SK-N-SH (cell line): ENCODE results near the gene RNMT. TPM values are rescaled to one million over a fixed set of nuclear protein-coding genes. Genes with fewer than 3 reads are reported as not detected.

ENCODE experiments used
- CTCF ChIA-PET: fragments of 300-600, 350-600 bp; formaldehyde crosslinking; extraction: SDS; loops from one replicate; lab custom pipeline; 2021; lab: Yijun Ruan, JAX
- POLR2A ChIA-PET: fragments of 350-600 bp; sonication (Branson Sonifier 250); formaldehyde crosslinking; extraction: SDS; loops from one replicate; lab custom pipeline; 2020; ENCODE audit warnings: antibody characterized with exemption, inconsistent platforms; lab: Yijun Ruan, JAX
- DNase-seq: peaks from one replicate; pipeline ENCODE4 v3.0.0; 2012
- H2AFZ ChIP-seq: fragments of 200-600 bp; sonication (generic); 2 replicates; pipeline ENCODE4 v1.8.1; 2016; ENCODE audit warnings: antibody characterized with exemption, mild to moderate bottlenecking, low read depth
- H3F3A ChIP-seq: fragments of 200-600 bp; sonication (generic); replicated peaks from 2 replicates; pipeline ENCODE3; 2016; ENCODE audit warnings: antibody characterized with exemption, mild to moderate bottlenecking; ENCODE audit not compliant: insufficient read depth
- H3K27ac ChIP-seq, 2 experiments: fragments of 200-500 bp in 1 of 2; fragments of 200-600 bp in 1 of 2; sonication (Bioruptor generic) in 1 of 2; sonication (generic), shearing (Covaris generic) in 1 of 2; 2 replicates each; pipeline versions ENCODE4 v1.5.1 to v1.6.1; 2014 to 2016; ENCODE audit warnings: low read depth in 2 of 2, inconsistent platforms in 1 of 2, low read length in 1 of 2, mild to moderate bottlenecking in 1 of 2, mixed read lengths in 1 of 2
- H3K27me3 ChIP-seq: fragments of 200-600 bp; sonication (generic), shearing (Covaris generic); 2 replicates; pipeline ENCODE4 v1.6.1; 2016; ENCODE audit warnings: mixed run types; ENCODE audit not compliant: insufficient read depth
- H3K36me3 ChIP-seq, 2 experiments: fragments of 200-500 bp in 1 of 2; fragments of 200-600 bp in 1 of 2; sonication (Bioruptor generic) in 1 of 2; sonication (generic) in 1 of 2; replicated peaks in 1 of 2; 2 replicates each; pipeline versions ENCODE3 to v1.5.1; 2014 to 2016; ENCODE audit warnings: low read length in 1 of 2, mild to moderate bottlenecking in 1 of 2; ENCODE audit not compliant: insufficient read depth in 2 of 2, control insufficient read depth in 1 of 2
- H3K4me1 ChIP-seq, 2 experiments: fragments of 200-500 bp in 1 of 2; fragments of 200-600 bp in 1 of 2; sonication (Bioruptor generic) in 1 of 2; sonication (generic), shearing (Covaris generic) in 1 of 2; 2 replicates each; pipeline versions ENCODE4 v1.5.1 to v1.6.1; 2014 to 2016; ENCODE audit warnings: low read depth in 1 of 2, low read length in 1 of 2, mixed run types in 1 of 2; ENCODE audit not compliant: insufficient read depth in 2 of 2, control insufficient read depth in 1 of 2
- H3K4me2 ChIP-seq: fragments of 200-600 bp; sonication (generic), shearing (Covaris generic); 2 replicates; pipeline ENCODE4 v1.6.1; 2017; ENCODE audit warnings: mixed run types
- H3K4me3 ChIP-seq, 2 experiments: fragments of 200-500 bp in 1 of 2; fragments of 200-600 bp in 1 of 2; sonication (Bioruptor generic) in 1 of 2; sonication (generic), shearing (Covaris generic) in 1 of 2; 2 replicates each; pipeline versions ENCODE4 v1.5.1 to v1.8.1; 2014 to 2016; ENCODE audit warnings: low read depth in 2 of 2, inconsistent platforms in 1 of 2, low read length in 1 of 2, mild to moderate bottlenecking in 1 of 2, mixed read lengths in 1 of 2, moderate library complexity in 1 of 2
- H3K79me2 ChIP-seq: fragments of 200-600 bp; sonication (generic); 2 replicates; pipeline ENCODE4 v1.8.1; 2017; ENCODE audit warnings: mild to moderate bottlenecking; ENCODE audit not compliant: insufficient read depth
- H3K9ac ChIP-seq: fragments of 200-600 bp; sonication (generic); 2 replicates; pipeline ENCODE4 v1.6.1; 2017; ENCODE audit warnings: mixed run types
- H3K9me2 ChIP-seq: fragments of 200-600 bp; sonication (generic); 2 replicates; pipeline ENCODE4 v1.6.1; 2017; ENCODE audit warnings: mixed run types
- H3K9me3 ChIP-seq: fragments of 200-600 bp; sonication (generic); 2 replicates; pipeline ENCODE4 v1.6.1; 2017; ENCODE audit warnings: mixed run types, mild to moderate bottlenecking, moderate library complexity
- H4K20me1 ChIP-seq: fragments of 200-600 bp; sonication (generic); 2 replicates; pipeline ENCODE4 v1.6.1; 2017; ENCODE audit warnings: mild to moderate bottlenecking, mixed run types; ENCODE audit not compliant: insufficient read depth
- EZH2phosphoT487 ChIP-seq: fragments of 200-600 bp; sonication (generic); IDR thresholded peaks from 2 replicates; pipeline ENCODE4 v1.6.1; 2017; ENCODE audit warnings: low read depth, mixed run types, mild to moderate bottlenecking, antibody characterized with exemption, moderate library complexity, borderline replicate concordance
- FOXJ3 ChIP-seq: sonication (generic); formaldehyde crosslinking; IDR thresholded peaks from 2 replicates; pipeline ENCODE4 v1.5.1; 2020; ENCODE audit warnings: mild to moderate bottlenecking, missing genetic modification reagents
- MEF2A ChIP-seq: IDR thresholded peaks from 2 replicates; pipeline ENCODE4 v1.4.0; 2012; ENCODE audit warnings: low read depth, borderline replicate concordance
- RAD21 ChIP-seq: IDR thresholded peaks from 2 replicates; pipeline ENCODE4 v1.6.1; 2012; ENCODE audit warnings: mild to moderate bottlenecking, low read length
- RCOR1 ChIP-seq: fragments of 150-350 bp; IDR thresholded peaks from 2 replicates; pipeline ENCODE4 v1.6.1; 2017; ENCODE audit warnings: antibody characterized with exemption, low read length
- RFX5 ChIP-seq: IDR thresholded peaks from 2 replicates; pipeline ENCODE4 v1.6.1; 2012; ENCODE audit warnings: mild to moderate bottlenecking, improper control_type of control experiment, low read length
- TAF1 ChIP-seq: IDR thresholded peaks from 2 replicates; pipeline ENCODE4 v1.6.1; 2012; ENCODE audit warnings: low read depth, mild to moderate bottlenecking, low read length, moderate library complexity, borderline replicate concordance
- WGBS: methylation state at CpG from one replicate; pipeline ENCODE4 v1.1.6; 2017; ENCODE audit warnings: low lambda C conversion rate; 5-methylcytosine and 5-hydroxymethylcytosine counted together
- polyA plus RNA-seq, 3 experiments: library from polyadenylated mRNA; depleted of rRNA; stranded (reverse); fragments of >200 nt; gene quantifications; 2 replicates each; pipeline ENCODE4 v1.2.3, GENCODE V29; 2012
- TF ChIP-seq, protein P1 (sequence below): fragments of 150-350 bp; IDR thresholded peaks from 2 replicates; pipeline ENCODE4 v1.6.1; 2017; ENCODE audit warnings: antibody characterized with exemption, low read length, low read depth, borderline replicate concordance
- TF ChIP-seq, protein P2 (sequence below): fragments of 200-600 bp; sonication (generic); IDR thresholded peaks from 2 replicates; pipeline ENCODE4 v1.6.1; 2017; ENCODE audit warnings: antibody characterized with exemption, mild to moderate bottlenecking, moderate library complexity
- TF ChIP-seq, protein P3 (sequence below): IDR thresholded peaks from 2 replicates; pipeline ENCODE4 v1.4.0; 2012; ENCODE audit warnings: low read depth, borderline replicate concordance
- TF ChIP-seq, protein P4 (sequence below): IDR thresholded peaks from 2 replicates; pipeline ENCODE4 v1.4.0; 2012; ENCODE audit warnings: low read depth, borderline replicate concordance

Gene RNMT
- polyA plus RNA-seq, 1 of the 3 experiments (the other 2 are of a cell fraction) = 12.7 TPM

DNA sequence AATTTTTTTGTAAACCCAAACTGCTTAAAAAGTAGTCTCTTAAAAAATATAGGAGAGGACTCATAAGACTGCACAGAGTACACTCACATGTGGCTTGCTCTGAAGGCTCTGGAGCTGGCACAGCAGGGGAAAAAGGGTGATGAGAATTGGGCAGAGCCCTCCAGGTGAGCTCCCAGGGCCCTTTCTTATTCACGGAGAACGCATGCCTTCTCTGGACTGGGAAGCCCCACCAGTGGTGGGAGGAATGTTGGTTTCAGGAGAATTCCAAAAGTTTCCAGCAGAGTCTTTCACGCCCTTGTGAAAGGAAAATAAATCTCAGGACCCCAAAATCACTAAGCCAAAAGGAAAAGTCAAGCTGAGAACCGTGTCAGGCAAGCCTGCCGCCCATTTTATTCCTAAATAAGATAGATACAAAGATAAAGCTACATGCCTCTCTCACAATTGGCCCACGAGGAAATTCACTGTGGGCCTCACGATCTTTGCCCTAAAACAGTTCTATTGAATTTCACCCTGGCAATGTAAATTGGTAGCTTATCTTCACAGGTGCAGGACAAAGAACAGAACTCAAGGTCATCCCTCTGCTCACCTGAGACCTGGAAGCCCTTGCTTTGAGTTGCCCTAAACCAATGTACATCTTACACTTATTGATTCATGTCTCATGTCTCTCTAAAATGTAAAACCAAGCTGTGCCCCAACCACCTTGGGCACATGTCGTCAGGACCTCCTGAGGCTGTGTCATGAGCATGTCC lies 82.0 kb downstream of the RNMT start:
- Histone ChIP-seq H3K9ac (no peak overlapping the region), H3K9me3 (no peaks in the 10 kb centered on the region), H3K27me3 (peaks cover 19% of the 10 kb centered on the region; the same call in 1 of the 2 replicates), H3K79me2 (no peaks in the 10 kb centered on the region), H3K27ac (no peak overlapping the region), H3K36me3 (no peaks in the 10 kb centered on the region), H3K4me3 (no peak overlapping the region; a peak in 1 of 4 replicates), H3K9me2 (no peaks in the 10 kb centered on the region), H4K20me1 (no peaks in the 10 kb centered on the region), H3K4me2 (no peak overlapping the region), H3F3A (no peaks in the 10 kb centered on the region), H2AFZ (no peak overlapping the region), H3K4me1 (no peaks in the 10 kb centered on the region)
- TF ChIP-seq TAF1 (no peak), RFX5 (no peak), RAD21 (no peak), FOXJ3 (CRISPR knock-in tag) (no peak), RCOR1 (no peak), EZH2phosphoT487 (no peak)
- TF ChIP-seq, protein P1, sequence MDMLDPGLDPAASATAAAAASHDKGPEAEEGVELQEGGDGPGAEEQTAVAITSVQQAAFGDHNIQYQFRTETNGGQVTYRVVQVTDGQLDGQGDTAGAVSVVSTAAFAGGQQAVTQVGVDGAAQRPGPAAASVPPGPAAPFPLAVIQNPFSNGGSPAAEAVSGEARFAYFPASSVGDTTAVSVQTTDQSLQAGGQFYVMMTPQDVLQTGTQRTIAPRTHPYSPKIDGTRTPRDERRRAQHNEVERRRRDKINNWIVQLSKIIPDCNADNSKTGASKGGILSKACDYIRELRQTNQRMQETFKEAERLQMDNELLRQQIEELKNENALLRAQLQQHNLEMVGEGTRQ = no peak
- TF ChIP-seq, protein P2, sequence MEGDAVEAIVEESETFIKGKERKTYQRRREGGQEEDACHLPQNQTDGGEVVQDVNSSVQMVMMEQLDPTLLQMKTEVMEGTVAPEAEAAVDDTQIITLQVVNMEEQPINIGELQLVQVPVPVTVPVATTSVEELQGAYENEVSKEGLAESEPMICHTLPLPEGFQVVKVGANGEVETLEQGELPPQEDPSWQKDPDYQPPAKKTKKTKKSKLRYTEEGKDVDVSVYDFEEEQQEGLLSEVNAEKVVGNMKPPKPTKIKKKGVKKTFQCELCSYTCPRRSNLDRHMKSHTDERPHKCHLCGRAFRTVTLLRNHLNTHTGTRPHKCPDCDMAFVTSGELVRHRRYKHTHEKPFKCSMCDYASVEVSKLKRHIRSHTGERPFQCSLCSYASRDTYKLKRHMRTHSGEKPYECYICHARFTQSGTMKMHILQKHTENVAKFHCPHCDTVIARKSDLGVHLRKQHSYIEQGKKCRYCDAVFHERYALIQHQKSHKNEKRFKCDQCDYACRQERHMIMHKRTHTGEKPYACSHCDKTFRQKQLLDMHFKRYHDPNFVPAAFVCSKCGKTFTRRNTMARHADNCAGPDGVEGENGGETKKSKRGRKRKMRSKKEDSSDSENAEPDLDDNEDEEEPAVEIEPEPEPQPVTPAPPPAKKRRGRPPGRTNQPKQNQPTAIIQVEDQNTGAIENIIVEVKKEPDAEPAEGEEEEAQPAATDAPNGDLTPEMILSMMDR = no peak
- WGBS = 13% methylated on average over 8 of the region's 8 CpGs
- POLR2A ChIA-PET = no interaction called here
- DNase-seq = no peak
- CTCF ChIA-PET = interaction anchor here (0.6 to 2.5 kb wide), 3 partner anchors 16 to 757 kb away, joined by 3 to 9 read pairs (median 5); partner anchors contain the start of gene MC5R

DNA sequence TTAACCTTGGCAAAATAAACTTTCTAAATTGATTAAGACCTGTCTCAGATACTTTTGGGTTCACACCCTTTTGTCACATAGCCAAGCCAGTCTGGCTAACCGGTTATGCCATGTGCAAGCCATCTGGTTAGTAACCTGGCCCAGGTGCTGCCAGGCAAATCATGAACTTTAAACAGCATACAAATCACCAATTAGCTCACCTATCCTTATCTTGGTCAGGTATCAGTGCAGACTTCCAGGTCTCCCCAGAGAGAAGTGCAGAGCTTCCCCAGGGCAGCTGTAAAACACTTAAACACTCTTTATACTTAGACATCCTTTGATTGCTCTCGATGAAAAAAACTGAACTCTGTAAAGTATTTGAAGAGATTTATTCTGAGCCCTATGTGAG lies 82.6 kb downstream of the RNMT start:
- Histone ChIP-seq H3F3A (no peaks in the 10 kb centered on the region), H3K9ac (no peak overlapping the region), H3K4me2 (no peak overlapping the region)

More for the DNA sequence above, 82.6 kb downstream of the RNMT start:
- no peaks in the 10 kb centered on the region for H3K36me3 ChIP-seq
- H3K4me1 ChIP-seq = no peaks in the 10 kb centered on the region
- peaks cover 19% of the 10 kb centered on the region; the same call in 1 of the 2 replicates for H3K27me3 ChIP-seq
- no peak overlapping the region; a peak in 1 of 4 replicates for H3K4me3 ChIP-seq
- H3K9me3 ChIP-seq = no peaks in the 10 kb centered on the region
- no peak overlapping the region for H2AFZ ChIP-seq
- no peaks in the 10 kb centered on the region for H3K9me2 ChIP-seq
- H4K20me1 ChIP-seq = no peaks in the 10 kb centered on the region
- H3K79me2 ChIP-seq = no peaks in the 10 kb centered on the region
- H3K27ac ChIP-seq = no peak overlapping the region
- 5% methylated on average over 2 of the region's 2 CpGs for WGBS
- ChIA-PET POLR2A (no interaction called here), CTCF (interaction anchor here (0.6 to 2.5 kb wide), 3 partner anchors 16 to 757 kb away, joined by 3 to 9 read pairs (median 5); partner anchors contain the start of gene MC5R)
- TF ChIP-seq, protein P3, sequence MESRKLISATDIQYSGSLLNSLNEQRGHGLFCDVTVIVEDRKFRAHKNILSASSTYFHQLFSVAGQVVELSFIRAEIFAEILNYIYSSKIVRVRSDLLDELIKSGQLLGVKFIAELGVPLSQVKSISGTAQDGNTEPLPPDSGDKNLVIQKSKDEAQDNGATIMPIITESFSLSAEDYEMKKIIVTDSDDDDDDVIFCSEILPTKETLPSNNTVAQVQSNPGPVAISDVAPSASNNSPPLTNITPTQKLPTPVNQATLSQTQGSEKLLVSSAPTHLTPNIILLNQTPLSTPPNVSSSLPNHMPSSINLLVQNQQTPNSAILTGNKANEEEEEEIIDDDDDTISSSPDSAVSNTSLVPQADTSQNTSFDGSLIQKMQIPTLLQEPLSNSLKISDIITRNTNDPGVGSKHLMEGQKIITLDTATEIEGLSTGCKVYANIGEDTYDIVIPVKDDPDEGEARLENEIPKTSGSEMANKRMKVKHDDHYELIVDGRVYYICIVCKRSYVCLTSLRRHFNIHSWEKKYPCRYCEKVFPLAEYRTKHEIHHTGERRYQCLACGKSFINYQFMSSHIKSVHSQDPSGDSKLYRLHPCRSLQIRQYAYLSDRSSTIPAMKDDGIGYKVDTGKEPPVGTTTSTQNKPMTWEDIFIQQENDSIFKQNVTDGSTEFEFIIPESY = no peak
- TF ChIP-seq TAF1 = no peak
- TF ChIP-seq, protein P2 = no peak
- TF ChIP-seq, protein P4, sequence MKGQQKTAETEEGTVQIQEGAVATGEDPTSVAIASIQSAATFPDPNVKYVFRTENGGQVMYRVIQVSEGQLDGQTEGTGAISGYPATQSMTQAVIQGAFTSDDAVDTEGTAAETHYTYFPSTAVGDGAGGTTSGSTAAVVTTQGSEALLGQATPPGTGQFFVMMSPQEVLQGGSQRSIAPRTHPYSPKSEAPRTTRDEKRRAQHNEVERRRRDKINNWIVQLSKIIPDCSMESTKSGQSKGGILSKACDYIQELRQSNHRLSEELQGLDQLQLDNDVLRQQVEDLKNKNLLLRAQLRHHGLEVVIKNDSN = no peak
- no peak for TF ChIP-seq MEF2A
- TF ChIP-seq EZH2phosphoT487 = no peak
- DNase-seq = no peak
